SK-N-MC (cell line): ENCODE data around the gene IMPA2.

Source experiments
- EZH2 ChIP-seq: fragments of 200-600 bp; sonication (generic); IDR thresholded peaks from one replicate; pipeline ENCODE4 v1.6.1; 2017; ENCODE audit warnings: antibody characterized with exemption
- POLR2AphosphoS5 ChIP-seq: IDR thresholded peaks from 2 replicates; pipeline ENCODE4 v1.6.1; 2012; ENCODE audit warnings: mild to moderate bottlenecking, low read depth, low read length, borderline replicate concordance

DNA sequence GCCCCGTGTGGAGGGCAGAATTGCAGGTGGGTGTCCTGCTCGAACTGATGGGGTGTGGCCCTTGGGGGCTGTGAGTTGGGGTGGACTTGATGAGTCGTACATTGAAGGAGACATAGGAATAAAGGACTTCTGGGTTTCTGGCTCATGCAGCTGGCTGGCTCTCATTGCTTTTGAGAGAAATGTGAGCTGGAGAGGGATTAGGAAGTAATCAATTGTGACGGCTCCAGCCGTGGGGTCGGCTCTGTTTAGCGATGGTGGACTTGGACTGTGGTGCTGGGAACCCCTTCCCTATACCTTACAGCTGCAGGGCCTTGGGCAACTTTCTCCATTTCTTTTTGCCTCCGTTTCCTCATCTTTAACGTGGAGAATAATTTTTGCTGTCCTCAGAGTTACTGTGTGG is 9.2 kb downstream of the IMPA2 start:
- TF ChIP-seq EZH2 (no peak), POLR2AphosphoS5 (no peak)
